Panc1 (cell line): ENCODE measurements around the gene CFDP1.

Experiments used
- CTCF ChIP-seq: fragments of 450-650 bp; IDR thresholded peaks from 2 replicates; pipeline ENCODE4 v1.5.1; 2017; ENCODE audit warnings: mild to moderate bottlenecking
- POLR2AphosphoS5 ChIP-seq: IDR thresholded peaks from 2 replicates; pipeline ENCODE4 v1.6.1; 2012; ENCODE audit warnings: mild to moderate bottlenecking, low read depth, low read length, moderate library complexity

- TF ChIP-seq POLR2AphosphoS5 (no peak), CTCF (no peak)
These were observed 12.1 kb downstream of the CFDP1 start for GRCh38 chr16:75420987-75421819.
